HG02610 (cell line): ENCODE data around the gene STARD10.

Experiments
- ATAC-seq: cut with Tn5 transposase; IDR thresholded peaks from one replicate; pipeline ENCODE4 v1.9.1; 2021; ENCODE audit warnings: mild to moderate bottlenecking, moderate library complexity; ENCODE audit not compliant: unreplicated experiment

STARD10 gene

GRCh38 chr11:72732329-72732728 lies 61.5 kb downstream of the STARD10 start:
- no peak for ATAC-seq

- ATAC-seq: no peak
Observed at GRCh38 chr11:72730737-72731136, 63.1 kb downstream of the STARD10 start.

- no peak for ATAC-seq
Observed at GRCh38 chr11:72730243-72730642, 63.6 kb downstream of the STARD10 start.

GRCh38 chr11:72727521-72727920 lies 66.3 kb downstream of the STARD10 start:
- ATAC-seq: no peak

- ATAC-seq: no peak
Observed at GRCh38 chr11:72726266-72727220, 67.3 kb downstream of the STARD10 start.

GRCh38 chr11:72725724-72726028 lies 68.2 kb downstream of the STARD10 start:
- no peak for ATAC-seq

GRCh38 chr11:72724851-72725723 lies 68.8 kb downstream of the STARD10 start:
- no peak for ATAC-seq

- no peak for ATAC-seq
Observed at GRCh38 chr11:72724021-72724551, 69.8 kb downstream of the STARD10 start.

- ATAC-seq: no peak
Observed at GRCh38 chr11:72723508-72723907, 70.3 kb downstream of the STARD10 start.

GRCh38 chr11:72722050-72722748 lies 71.6 kb downstream of the STARD10 start:
- peak; percentile 77 for ATAC-seq

GRCh38 chr11:72721689-72722049 lies 72.2 kb downstream of the STARD10 start:
- no peak for ATAC-seq

GRCh38 chr11:72721276-72721675 lies 72.6 kb downstream of the STARD10 start:
- no peak for ATAC-seq

- no peak for ATAC-seq
Observed at GRCh38 chr11:72720784-72721183, 73.1 kb downstream of the STARD10 start.

- no peak for ATAC-seq
Observed at GRCh38 chr11:72720047-72720446, 73.8 kb downstream of the STARD10 start.

GRCh38 chr11:72719551-72719950 lies 74.3 kb downstream of the STARD10 start:
- ATAC-seq: no peak

- no peak for ATAC-seq
Observed at GRCh38 chr11:72719144-72719543, 74.7 kb downstream of the STARD10 start.

GRCh38 chr11:72718101-72718501 lies 75.7 kb downstream of the STARD10 start:
- ATAC-seq: no peak

GRCh38 chr11:72716788-72717435 lies 76.9 kb downstream of the STARD10 start:
- ATAC-seq: no peak

GRCh38 chr11:72716290-72716689 lies 77.6 kb downstream of the STARD10 start:
- no peak for ATAC-seq

- ATAC-seq: no peak
Observed at GRCh38 chr11:72712841-72713240, 81.0 kb downstream of the STARD10 start.
